ENCODE data around the gene OR2G6.
"Not testable (repeated sequence)": the region's sequence is repeated elsewhere in the genome, so short reads cannot be mapped to it uniquely, and the experiment has no call there.

GRCh38 chr1:248569049-248569448 is 61.2 kb downstream of the OR2G6 start:
- TF ChIP-seq, protein P1, sequence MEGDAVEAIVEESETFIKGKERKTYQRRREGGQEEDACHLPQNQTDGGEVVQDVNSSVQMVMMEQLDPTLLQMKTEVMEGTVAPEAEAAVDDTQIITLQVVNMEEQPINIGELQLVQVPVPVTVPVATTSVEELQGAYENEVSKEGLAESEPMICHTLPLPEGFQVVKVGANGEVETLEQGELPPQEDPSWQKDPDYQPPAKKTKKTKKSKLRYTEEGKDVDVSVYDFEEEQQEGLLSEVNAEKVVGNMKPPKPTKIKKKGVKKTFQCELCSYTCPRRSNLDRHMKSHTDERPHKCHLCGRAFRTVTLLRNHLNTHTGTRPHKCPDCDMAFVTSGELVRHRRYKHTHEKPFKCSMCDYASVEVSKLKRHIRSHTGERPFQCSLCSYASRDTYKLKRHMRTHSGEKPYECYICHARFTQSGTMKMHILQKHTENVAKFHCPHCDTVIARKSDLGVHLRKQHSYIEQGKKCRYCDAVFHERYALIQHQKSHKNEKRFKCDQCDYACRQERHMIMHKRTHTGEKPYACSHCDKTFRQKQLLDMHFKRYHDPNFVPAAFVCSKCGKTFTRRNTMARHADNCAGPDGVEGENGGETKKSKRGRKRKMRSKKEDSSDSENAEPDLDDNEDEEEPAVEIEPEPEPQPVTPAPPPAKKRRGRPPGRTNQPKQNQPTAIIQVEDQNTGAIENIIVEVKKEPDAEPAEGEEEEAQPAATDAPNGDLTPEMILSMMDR (IDR thresholded peaks at IDR 0.05) = not testable (repeated sequence)
- TF ChIP-seq POLR2A (IDR thresholded peaks at IDR 0.05); POLR2AphosphoS5 (IDR thresholded peaks at IDR 0.05); EP300 (IDR thresholded peaks at IDR 0.05; ENCODE audit: low read depth): not testable (repeated sequence)

All from transverse colon (tissue), 4 donors.